HCT116 (cell line): ENCODE results near the gene LRIT3.

ENCODE experiments used
- CTCF ChIP-seq, 3 experiments: fragments of 200-600 bp in 1 of 3; sonication (generic) in 1 of 3; IDR thresholded peaks in 2 of 3; conservative IDR thresholded peaks in 1 of 3; 2 replicates each; pipeline ENCODE4 v1.5.1; 2012 to 2017; ENCODE audit warnings: low read depth in 2 of 3, low read length in 2 of 3, antibody characterized with exemption in 1 of 3, borderline replicate concordance in 1 of 3, control low read depth in 1 of 3, mild to moderate bottlenecking in 1 of 3, mixed read lengths in 1 of 3, mixed run types in 1 of 3, moderate library complexity in 1 of 3; ENCODE audit not compliant: insufficient read depth in 1 of 3
- EZH2 ChIP-seq: fragments of 200-600 bp; sonication (generic); IDR thresholded peaks from 2 replicates; pipeline ENCODE4 v1.6.1; 2017; ENCODE audit warnings: antibody characterized with exemption, mixed run types
- EZH2phosphoT487 ChIP-seq: fragments of 200-600 bp; IDR thresholded peaks from 2 replicates; pipeline ENCODE4 v1.6.1; 2018; ENCODE audit warnings: antibody characterized with exemption, borderline replicate concordance
- MAX ChIP-seq: IDR thresholded peaks from 2 replicates; pipeline ENCODE4 v1.6.1; 2012
- POLR2A ChIP-seq: IDR thresholded peaks from 2 replicates; pipeline ENCODE4 v1.7.0; 2011; ENCODE audit warnings: borderline replicate concordance; ENCODE audit not compliant: insufficient read depth, insufficient read length; ENCODE audit errors: extremely low read depth
- RAD21 ChIP-seq: IDR thresholded peaks from 2 replicates; pipeline ENCODE4 v1.6.1; 2012; ENCODE audit warnings: low read depth, mild to moderate bottlenecking

GRCh38 chr4:109915385-109916026 is 67.6 kb downstream of the LRIT3 start:
- TF ChIP-seq CTCF (IDR thresholded peaks at IDR 0.05 in 2 of 3, conservative IDR thresholded peaks at IDR 0.05 in 1 of 3; ENCODE audit: borderline replicate concordance in 1 of 3, insufficient read depth in 1 of 3, low read depth in 2 of 3, low read length in 2 of 3) (no peak), POLR2A (no peak), EZH2phosphoT487 (no peak), MAX (no peak), EZH2 (no peak), RAD21 (no peak)
